HUES6 (cell line): Measurements from ENCODE around the gene MEIKIN.
A peak's percentile ranks its signal among the peaks of the same experiment; 100 is the strongest.

Source experiments
- H3K27ac ChIP-seq: 2 replicates; pipeline ENCODE4 v1.7.0; 2013; ENCODE audit warnings: low read depth, mild to moderate bottlenecking, low read length, inconsistent platforms
- H3K27me3 ChIP-seq: 2 replicates; pipeline ENCODE4 v1.6.1; 2013; ENCODE audit warnings: low read length; ENCODE audit not compliant: control insufficient read depth, insufficient read depth
- H3K36me3 ChIP-seq: 2 replicates; pipeline ENCODE4 v1.6.1; 2013; ENCODE audit warnings: low read length; ENCODE audit not compliant: control insufficient read depth, insufficient read depth
- H3K4me1 ChIP-seq: 2 replicates; pipeline ENCODE4 v1.6.1; 2013; ENCODE audit warnings: low read length; ENCODE audit not compliant: control insufficient read depth, insufficient read depth
- H3K4me3 ChIP-seq: 2 replicates; pipeline ENCODE4 v1.5.1; 2013; ENCODE audit warnings: low read depth, low read length
- H3K9ac ChIP-seq: one replicate; pipeline ENCODE4 v1.6.1; 2013; ENCODE audit warnings: mild to moderate bottlenecking, low read length
- H3K9me3 ChIP-seq: 2 replicates; pipeline ENCODE4 v1.6.1; 2013; ENCODE audit warnings: low read depth, low read length; ENCODE audit not compliant: control insufficient read depth, insufficient read depth

Gene MEIKIN

DNA sequence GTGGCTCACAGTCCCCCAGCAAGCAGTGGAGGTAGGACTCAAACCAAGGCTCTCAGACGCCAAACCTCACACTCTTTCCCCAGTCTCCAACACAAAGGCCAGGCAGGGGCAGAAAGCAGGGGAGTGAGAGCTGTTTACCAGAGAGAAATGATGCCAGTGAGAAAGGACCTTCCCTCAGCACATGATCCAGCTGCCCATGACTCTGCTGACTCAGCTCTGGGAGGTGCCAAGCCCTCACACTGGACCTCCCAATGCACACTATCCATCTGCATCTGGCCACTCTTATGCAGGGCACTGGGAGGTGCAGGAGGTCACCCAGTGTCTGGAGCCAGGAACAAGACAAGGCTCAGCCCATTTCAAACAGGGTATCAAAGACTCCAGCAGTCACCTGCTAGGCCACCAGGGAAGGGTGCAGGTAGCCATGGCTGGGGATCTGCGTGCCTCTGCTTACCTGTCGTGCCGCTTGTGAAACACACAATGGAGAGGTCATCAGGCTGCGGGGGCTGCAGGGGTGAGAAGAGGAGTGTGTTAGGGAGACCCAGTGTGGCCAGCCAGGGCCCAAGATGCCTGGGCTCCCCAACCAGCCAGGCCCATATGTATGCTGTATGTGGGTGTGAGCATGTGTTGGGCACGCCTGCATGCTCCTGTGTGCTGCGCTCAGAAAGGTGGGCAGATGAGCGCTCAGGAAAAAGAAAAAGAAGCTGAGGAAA is 39.6 kb upstream of the MEIKIN start:
- no peak overlapping the region for H3K27ac ChIP-seq
- no peaks in the 10 kb centered on the region for H3K27me3 ChIP-seq
- H3K9ac ChIP-seq = no peak overlapping the region
- H3K9me3 ChIP-seq = no peaks in the 10 kb centered on the region
- H3K4me1 ChIP-seq = no peaks in the 10 kb centered on the region
- H3K4me3 ChIP-seq = no peak overlapping the region
- H3K36me3 ChIP-seq = no peaks in the 10 kb centered on the region

DNA sequence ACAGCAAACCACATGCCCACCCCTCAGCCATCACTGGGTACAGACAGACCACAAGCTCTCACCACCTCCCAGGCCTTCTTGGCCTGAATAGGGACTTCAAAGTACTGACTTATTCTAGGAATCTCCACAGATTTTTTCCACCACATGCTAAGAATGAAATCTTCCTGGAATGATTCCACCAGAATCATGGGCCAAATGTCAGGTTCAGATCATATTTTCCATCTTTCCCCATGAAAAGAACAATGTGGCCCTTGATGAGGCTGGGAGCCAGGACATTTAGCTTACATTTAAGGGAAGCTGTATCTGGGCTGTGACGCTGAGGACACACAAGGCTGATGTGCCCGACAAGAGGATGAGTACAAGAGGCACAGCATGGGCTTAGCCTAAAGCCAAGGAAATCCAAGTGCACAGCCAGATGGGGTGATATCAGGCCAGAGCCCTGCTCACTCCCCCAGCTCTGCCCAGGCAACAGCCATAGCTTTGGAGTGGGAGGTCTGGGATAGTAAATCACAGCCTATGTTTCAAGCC is 37.8 kb upstream of the MEIKIN start:
- Histone ChIP-seq H3K4me1 (no peaks in the 10 kb centered on the region), H3K9me3 (no peaks in the 10 kb centered on the region), H3K9ac (no peak overlapping the region), H3K36me3 (no peaks in the 10 kb centered on the region), H3K27ac (no peak overlapping the region), H3K27me3 (no peaks in the 10 kb centered on the region), H3K4me3 (no peak overlapping the region)

DNA sequence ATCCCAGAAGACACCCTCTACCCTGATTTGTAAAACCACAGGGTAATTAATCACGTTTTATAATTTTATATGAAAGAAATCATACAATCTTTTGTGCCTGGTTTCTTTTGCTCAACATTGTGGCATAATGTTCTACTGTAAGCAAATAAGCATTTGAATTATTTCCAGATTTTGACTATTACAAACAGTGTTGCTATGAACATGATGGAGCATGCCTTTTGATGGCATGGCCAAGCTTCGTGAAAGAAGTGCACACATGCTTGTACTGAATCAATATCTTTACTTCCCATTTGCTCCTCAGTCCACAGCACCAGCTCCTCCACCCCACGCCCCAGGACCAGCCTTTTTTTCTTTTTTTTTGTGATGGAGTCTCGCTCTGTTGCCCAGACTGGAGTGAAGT is 36.1 kb upstream of the MEIKIN start:
- H3K27me3 ChIP-seq = no peaks in the 10 kb centered on the region
- H3K4me1 ChIP-seq = no peaks in the 10 kb centered on the region
- no peak overlapping the region for H3K9ac ChIP-seq
- no peaks in the 10 kb centered on the region for H3K9me3 ChIP-seq
- H3K27ac ChIP-seq = no peak overlapping the region
- no peak overlapping the region for H3K4me3 ChIP-seq
- no peaks in the 10 kb centered on the region for H3K36me3 ChIP-seq

DNA sequence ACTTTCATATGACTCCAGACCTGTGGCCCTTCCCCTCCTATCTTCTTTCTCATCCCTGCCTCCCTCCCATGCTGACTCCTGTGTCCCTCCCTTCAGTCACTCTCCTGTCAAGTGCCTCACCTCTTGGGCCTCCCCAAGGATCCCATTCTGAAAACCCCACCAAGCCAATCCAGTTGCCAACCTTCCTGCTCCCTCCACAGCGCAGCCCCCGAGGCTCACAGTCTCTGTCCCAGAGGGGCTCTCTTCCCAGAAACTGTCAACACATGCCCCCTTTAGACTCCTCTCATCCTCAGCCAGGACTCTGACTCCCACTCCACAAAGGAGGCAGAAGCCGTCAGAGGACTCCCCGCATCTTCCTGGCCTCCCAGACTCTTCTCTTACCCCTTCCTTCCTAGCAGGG is 35.2 kb upstream of the MEIKIN start:
- no peaks in the 10 kb centered on the region for H3K27me3 ChIP-seq
- H3K9me3 ChIP-seq = no peaks in the 10 kb centered on the region
- H3K4me3 ChIP-seq = no peak overlapping the region
- no peak overlapping the region for H3K27ac ChIP-seq
- no peaks in the 10 kb centered on the region for H3K36me3 ChIP-seq
- H3K4me1 ChIP-seq = peaks cover 3% of the 10 kb centered on the region; the same call in 1 of the 2 replicates
- no peak overlapping the region for H3K9ac ChIP-seq

DNA sequence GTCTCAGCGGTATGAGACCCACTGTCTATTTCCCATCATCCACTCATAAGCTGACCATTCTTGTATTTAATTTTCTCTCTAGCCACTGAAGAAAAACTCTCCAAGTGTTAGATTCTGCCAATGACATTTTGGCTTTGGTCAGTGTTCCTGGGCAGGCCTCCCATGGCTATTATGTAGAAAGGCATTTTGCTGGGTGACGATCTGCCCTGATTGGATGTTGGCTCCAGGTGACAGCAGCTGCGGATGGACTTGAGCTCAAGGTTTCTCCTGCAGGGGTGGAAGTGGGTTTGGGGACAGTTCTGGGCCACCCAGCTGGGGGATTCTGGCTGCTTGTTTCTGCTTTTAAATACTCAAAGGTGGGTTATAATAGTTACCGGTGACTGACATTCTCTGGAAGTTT is 34.4 kb upstream of the MEIKIN start:
- H3K9ac ChIP-seq = no peak overlapping the region
- no peaks in the 10 kb centered on the region for H3K9me3 ChIP-seq
- no peaks in the 10 kb centered on the region for H3K27me3 ChIP-seq
- peaks cover 11% of the 10 kb centered on the region for H3K4me1 ChIP-seq
- H3K4me3 ChIP-seq = no peak overlapping the region
- H3K27ac ChIP-seq = no peak overlapping the region
- no peaks in the 10 kb centered on the region for H3K36me3 ChIP-seq

DNA sequence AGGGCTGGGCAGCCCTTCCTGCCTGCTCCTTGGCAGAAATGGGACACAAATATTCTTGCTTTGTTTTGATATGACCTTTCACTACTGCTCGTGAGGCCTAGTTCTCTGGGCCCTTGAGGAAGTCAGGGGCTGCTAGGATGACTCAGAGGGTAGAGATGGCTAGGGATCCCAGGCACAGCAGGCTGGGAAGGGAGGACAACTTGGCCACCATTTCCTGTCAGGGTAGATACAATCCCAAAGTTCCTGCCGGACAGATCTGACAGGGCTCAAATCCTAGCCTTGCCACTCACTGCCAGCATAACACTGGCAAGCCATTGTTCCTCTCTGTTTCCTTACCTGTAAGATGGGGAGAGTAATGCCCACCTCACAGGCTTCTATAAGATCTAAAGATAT is 31.7 kb upstream of the MEIKIN start:
- no peak overlapping the region for H3K9ac ChIP-seq
- peaks cover 16% of the 10 kb centered on the region for H3K4me1 ChIP-seq
- no peak overlapping the region for H3K27ac ChIP-seq
- H3K4me3 ChIP-seq = no peak overlapping the region
- H3K36me3 ChIP-seq = no peaks in the 10 kb centered on the region
- H3K27me3 ChIP-seq = no peaks in the 10 kb centered on the region
- no peaks in the 10 kb centered on the region for H3K9me3 ChIP-seq

DNA sequence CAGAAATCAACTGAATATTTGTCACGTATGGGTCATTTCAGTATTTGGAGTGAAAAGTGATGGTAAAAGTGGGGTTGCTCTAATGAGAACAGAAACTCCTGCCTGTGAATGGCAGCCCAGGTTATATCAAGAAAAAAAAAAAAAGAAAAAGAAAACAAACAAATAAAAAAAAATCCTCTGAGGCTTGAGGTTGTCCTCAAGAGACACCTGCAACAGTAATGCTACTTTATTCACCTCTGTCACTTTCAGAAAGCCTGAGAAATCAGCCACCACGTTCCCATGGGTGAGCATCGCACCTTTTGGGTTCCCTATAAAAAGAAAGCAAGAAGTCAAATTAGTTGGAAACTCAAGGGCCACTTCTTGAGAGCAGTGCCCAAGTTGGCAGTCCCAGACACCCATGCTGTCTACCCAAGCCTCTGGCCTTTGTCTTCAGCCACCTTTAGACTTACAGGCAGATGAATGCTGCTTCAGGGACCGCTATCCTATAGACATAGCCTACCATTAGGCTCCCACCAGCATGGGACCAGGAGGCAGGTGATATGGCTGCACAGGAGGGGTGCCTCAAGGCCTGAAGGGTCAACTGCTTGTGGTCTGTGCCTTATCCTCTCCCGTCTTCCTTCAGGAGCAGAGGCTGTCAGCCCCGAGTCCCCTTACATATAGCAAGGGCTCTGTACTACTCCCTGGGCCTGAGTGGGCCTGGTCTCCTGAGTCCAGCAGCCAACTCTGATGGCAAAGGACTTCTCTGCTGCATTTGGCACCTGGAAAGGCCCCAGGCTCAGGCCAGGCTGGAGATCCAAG is 31.1 kb upstream of the MEIKIN start:
- Histone ChIP-seq H3K27me3 (no peaks in the 10 kb centered on the region), H3K27ac (no peak overlapping the region), H3K9ac (no peak overlapping the region), H3K36me3 (no peaks in the 10 kb centered on the region), H3K4me3 (no peak overlapping the region), H3K9me3 (no peaks in the 10 kb centered on the region), H3K4me1 (peaks cover 16% of the 10 kb centered on the region)

DNA sequence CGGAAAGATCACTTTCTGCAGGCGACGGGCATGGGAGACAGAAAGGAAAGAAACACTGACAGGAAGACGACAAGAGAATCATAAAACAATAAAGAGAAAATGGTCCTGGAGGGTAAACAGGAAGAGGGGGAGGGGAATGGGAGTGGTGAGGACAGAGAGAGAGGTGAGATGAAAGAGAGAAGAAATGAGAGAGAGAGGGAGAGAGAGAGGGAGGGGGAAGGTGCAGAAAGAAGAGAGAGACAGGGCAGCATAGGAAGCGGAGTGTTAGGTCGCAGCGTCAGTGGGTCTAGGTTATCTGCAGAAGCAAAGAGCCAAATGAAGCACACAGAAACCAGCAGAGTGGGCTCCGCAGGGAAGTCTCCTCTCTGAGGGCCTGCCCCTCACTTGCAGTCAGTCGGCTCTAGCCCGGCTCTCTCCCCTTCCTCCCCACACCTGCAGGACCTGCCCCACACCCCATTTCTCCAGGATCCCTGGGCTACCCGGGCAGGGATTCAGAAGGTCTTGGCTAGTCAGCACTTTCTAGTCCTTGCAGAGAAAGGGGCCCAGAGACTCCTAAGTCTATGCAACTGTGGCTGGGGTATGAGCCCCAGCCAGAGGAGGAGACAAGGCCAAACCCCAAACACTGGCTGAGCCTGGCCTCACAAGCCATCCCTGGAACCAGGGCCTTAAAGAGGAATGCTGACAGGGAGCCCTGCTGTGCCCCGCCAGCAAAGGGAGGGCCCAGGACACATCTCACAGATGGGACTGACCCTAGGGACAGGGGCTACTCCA is 29.7 kb upstream of the MEIKIN start:
- H3K36me3 ChIP-seq = no peaks in the 10 kb centered on the region
- H3K9ac ChIP-seq = no peak overlapping the region
- no peak overlapping the region for H3K27ac ChIP-seq
- peaks cover 16% of the 10 kb centered on the region for H3K4me1 ChIP-seq
- no peaks in the 10 kb centered on the region for H3K27me3 ChIP-seq
- no peaks in the 10 kb centered on the region for H3K9me3 ChIP-seq
- peak overlapping the region; percentile 12 for H3K4me3 ChIP-seq

DNA sequence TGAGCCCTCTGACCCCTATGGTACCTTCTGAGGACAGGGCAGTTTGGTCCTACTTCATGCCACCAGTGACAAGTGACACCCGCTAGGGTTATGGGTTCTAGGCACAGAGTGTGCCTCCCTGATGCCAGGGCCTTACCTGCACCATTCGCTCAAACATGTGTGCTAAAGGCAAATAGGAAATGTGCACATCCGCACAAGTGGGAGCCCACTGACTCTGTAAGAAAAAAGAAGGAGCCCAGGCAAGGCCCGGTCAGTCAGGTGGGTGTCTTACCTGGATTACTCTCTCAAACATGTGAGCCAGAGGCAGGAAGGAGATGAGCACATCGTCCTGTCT is 29.1 kb upstream of the MEIKIN start:
- Histone ChIP-seq H3K9me3 (no peaks in the 10 kb centered on the region), H3K9ac (no peak overlapping the region), H3K27me3 (no peaks in the 10 kb centered on the region), H3K4me1 (peaks cover 16% of the 10 kb centered on the region), H3K27ac (no peak overlapping the region), H3K36me3 (no peaks in the 10 kb centered on the region), H3K4me3 (peak overlapping the region; percentile 12)

DNA sequence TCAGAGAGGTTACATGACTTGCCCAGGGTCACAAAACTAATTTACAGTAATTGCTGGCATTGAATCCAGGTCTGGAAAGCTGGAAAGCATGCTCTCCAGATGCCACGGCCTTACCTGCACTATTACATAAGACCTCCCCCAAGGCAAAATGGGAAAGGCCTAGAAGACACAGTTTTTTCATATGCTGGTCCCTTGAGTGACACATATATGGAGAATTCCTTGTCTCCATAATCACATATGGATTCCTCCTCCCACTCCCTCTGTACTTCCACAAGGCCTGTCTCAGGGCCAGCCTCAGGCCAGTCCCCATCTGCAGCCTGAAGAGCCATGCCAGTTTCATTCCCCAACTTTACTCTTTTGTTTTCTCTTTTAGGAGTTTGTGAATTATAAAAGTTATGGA is 28.6 kb upstream of the MEIKIN start:
- H3K9ac ChIP-seq = no peak overlapping the region
- peaks cover 16% of the 10 kb centered on the region for H3K4me1 ChIP-seq
- no peaks in the 10 kb centered on the region for H3K27me3 ChIP-seq
- no peaks in the 10 kb centered on the region for H3K36me3 ChIP-seq
- no peaks in the 10 kb centered on the region for H3K9me3 ChIP-seq
- no peak overlapping the region for H3K4me3 ChIP-seq
- H3K27ac ChIP-seq = no peak overlapping the region
